Brain microvascular endothelial cell (primary cell): ENCODE measurements around the gene ZMYND15.
A peak's percentile ranks its signal among the peaks of the same experiment; 100 is the strongest.
"Not testable (repeated sequence)": the region's sequence is repeated elsewhere in the genome, so short reads cannot be mapped to it uniquely, and the experiment has no call there.

ENCODE experiments used
- DNase-seq: peaks from one replicate; pipeline ENCODE4 v3.0.0-alpha.2; 2020
- H3K27ac ChIP-seq: fragments of 250-450 bp; sonication (Bioruptor Pico); 2 replicates; pipeline ENCODE4 v1.5.1; 2020; ENCODE audit warnings: mild to moderate bottlenecking, moderate library complexity
- H3K27me3 ChIP-seq: fragments of 250-450 bp; sonication (Bioruptor Pico); replicated peaks from 2 replicates; pipeline ENCODE4 v1.5.1; 2020; ENCODE audit warnings: mild to moderate bottlenecking
- H3K36me3 ChIP-seq: fragments of 250-450 bp; sonication (Bioruptor Pico); replicated peaks from 2 replicates; pipeline ENCODE4 v1.5.1; 2020; ENCODE audit warnings: mild to moderate bottlenecking
- H3K4me3 ChIP-seq: 2 replicates; pipeline ENCODE4 v1.5.1; 2011; ENCODE audit warnings: low read depth, mild to moderate bottlenecking, control low read depth, low read length, moderate library complexity
- in situ Hi-C: cut with HindIII; loops from 2 replicates; pipeline ENCODE4 v1.10.0; 2017; ENCODE audit warnings: low sequenced_read_pairs, low pct_ligation_motif_present
- TF ChIP-seq, protein P1 (sequence below): IDR thresholded peaks from 2 replicates; pipeline ENCODE4 v1.5.1; 2011; ENCODE audit warnings: low read depth, mild to moderate bottlenecking, moderate library complexity, low read length, control low read depth, inconsistent platforms; ENCODE audit errors: missing control alignments

Gene ZMYND15

DNA sequence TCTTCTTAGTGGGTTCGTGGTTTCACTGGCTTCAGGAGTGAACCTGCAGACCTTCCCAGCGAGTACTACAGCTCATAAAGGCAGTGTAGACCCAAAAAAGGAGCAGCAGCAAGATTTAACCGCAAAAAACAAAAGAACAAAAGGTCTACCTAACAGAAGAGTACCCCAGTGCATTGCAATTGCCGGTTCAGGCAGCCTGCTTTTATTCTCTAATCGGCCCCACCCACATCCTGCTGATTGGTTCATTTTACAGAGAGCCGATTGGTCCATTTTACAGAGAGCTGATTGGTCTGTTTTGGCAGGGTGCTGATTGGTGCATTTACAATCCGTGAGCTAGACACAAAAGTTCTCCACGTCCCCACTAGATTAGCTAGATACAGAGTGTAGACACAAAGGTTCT lies 31.2 kb upstream of the ZMYND15 start:
- DNase-seq, result no peak
- no peaks in the 10 kb centered on the region for H3K27me3 ChIP-seq
- no peaks in the 10 kb centered on the region for H3K36me3 ChIP-seq
- H3K4me3 ChIP-seq, result no peak overlapping the region
- TF ChIP-seq, protein P1, sequence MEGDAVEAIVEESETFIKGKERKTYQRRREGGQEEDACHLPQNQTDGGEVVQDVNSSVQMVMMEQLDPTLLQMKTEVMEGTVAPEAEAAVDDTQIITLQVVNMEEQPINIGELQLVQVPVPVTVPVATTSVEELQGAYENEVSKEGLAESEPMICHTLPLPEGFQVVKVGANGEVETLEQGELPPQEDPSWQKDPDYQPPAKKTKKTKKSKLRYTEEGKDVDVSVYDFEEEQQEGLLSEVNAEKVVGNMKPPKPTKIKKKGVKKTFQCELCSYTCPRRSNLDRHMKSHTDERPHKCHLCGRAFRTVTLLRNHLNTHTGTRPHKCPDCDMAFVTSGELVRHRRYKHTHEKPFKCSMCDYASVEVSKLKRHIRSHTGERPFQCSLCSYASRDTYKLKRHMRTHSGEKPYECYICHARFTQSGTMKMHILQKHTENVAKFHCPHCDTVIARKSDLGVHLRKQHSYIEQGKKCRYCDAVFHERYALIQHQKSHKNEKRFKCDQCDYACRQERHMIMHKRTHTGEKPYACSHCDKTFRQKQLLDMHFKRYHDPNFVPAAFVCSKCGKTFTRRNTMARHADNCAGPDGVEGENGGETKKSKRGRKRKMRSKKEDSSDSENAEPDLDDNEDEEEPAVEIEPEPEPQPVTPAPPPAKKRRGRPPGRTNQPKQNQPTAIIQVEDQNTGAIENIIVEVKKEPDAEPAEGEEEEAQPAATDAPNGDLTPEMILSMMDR, result no peak
- H3K27ac ChIP-seq, result no peak overlapping the region
- in situ Hi-C loops, result no loop called here

DNA sequence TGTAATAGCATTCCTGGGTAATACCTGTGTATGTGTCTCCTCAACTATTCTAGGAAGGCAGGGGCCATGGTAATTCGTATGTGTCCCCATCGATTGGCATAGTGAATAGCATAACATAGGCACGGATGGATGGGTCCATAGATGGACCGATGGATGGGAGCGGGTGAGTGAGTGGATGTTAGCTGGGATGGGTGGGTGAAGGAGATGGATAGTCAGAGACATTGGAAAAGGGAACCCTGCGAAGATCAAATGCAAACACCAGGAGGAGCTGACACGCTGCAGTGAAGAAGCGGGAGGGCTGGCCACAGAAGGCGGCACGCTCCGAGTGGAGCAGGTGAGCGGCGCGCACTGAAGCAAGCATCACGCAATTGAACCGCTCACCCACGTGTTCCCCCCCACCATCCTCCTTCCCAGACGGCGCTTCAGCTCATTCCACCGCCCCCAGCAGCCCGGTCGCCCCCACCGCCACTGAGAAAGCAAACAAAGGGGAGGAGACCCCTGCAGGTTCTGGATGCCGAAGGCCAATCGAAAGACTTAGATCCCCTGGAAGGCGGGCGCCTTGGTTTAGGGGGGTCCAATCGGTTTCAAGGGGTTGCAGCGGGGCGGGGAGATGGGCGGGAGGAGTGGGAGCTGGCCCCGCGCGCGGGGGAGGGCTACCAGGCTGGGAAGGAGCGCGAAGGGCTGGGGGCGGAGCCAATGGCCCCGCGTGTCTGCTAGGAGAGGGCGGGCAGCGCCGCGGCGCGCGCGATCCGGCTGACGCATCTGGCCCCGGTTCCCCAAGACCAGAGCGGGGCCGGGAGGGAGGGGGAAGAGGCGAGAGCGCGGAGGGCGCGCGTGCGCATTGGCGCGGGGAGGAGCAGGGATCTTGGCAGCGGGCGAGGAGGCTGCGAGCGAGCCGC lies 29.6 kb upstream of the ZMYND15 start, which contains the start of gene ARRB2:
ARRB2 (plus strand) TSS at position 839 of the 899 bp plus-strand sequence. CDS start 90 bp downstream, outside the sequence.
- TF ChIP-seq, protein P1, result peak; percentile 78
- peak; percentile 97 for DNase-seq
- Histone ChIP-seq H3K4me3 (peak within 1 kb of the TSS; percentile 58), H3K27ac (peak within 1 kb of the TSS; percentile 3), H3K36me3 (no peaks in the 10 kb centered on the region), H3K27me3 (no peaks in the 10 kb centered on the region)
- in situ Hi-C loops, result no loop called here

DNA sequence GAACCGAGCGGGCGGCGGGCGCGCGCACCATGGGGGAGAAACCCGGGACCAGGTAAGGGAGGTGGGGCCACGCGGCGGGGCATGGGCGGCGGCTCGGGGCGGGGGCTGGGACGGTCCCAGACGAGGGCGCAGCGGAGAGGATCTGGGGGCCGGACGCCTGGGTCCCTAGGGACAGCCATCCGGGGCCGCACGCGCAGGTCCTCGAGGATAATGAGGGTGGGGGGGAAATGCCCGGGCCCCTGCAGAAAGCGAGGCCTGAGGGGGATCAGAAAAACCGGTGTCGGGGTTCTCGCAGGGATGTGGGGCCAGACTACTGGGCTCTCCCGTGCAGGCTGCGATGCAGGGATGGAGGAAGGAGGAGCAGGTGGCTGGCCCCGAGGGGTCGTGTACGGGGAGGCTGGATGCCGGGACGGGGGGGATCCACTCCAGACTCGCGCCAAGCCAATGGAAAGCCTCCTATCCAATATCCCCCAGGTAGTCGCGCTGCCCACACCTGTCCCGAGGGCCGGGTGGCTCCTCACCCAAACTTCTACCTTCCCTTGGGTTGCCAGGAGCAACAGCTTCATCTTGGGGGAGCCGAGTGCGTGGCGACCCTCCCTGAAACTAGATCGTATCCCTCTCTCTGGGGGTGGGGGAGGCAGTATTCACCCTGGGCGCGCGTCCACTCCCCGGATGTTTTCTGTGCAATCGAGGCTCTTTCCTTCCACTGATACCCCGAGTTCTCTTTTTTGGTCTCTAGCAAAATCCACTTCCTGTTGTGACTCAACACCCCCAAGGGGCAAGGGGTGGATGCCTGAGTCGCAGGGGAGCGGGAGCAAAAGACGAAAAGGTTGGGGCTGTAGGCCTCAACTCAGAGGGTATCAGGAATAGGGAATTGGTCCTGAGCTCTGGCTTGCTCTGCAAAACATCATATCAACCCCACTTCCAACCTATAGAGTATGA lies 28.7 kb upstream of the ZMYND15 start:
- TF ChIP-seq, protein P1, result no peak
- in situ Hi-C loops, result no loop called here
- DNase-seq, result no peak
- peak overlapping the region; percentile 3 for H3K27ac ChIP-seq
- H3K36me3 ChIP-seq, result no peaks in the 10 kb centered on the region
- H3K27me3 ChIP-seq, result no peaks in the 10 kb centered on the region
- peak overlapping the region; percentile 58 for H3K4me3 ChIP-seq

DNA sequence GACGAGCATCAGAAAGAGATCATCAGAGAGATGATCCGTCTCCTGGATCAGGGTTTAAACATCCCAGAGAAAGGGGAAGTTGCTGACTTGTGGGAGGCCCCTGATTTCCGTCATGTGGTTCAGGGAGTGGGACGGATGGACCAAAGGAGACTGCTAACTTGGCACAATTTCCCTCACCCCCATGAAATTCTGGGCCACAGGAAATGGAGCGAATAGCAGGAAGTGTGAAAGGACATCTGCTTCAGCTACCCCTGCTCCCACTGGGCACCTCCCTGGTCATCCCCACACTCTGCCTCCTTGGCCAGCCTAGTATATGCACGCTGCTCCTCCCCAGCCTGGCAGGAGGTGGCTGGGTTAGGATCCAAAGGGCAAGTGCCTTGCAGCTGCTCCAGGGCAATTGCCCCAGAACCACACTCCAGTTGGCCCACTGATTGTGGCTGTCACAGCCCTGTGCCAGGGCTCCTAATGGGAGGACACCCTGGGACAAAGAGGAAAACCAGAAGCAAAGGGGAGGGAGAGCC lies 27.9 kb upstream of the ZMYND15 start:
- no peaks in the 10 kb centered on the region for H3K27me3 ChIP-seq
- no peaks in the 10 kb centered on the region for H3K36me3 ChIP-seq
- no peak overlapping the region for H3K4me3 ChIP-seq
- in situ Hi-C loops, result no loop called here
- TF ChIP-seq, protein P1, result no peak
- DNase-seq, result no peak
- no peak overlapping the region for H3K27ac ChIP-seq

DNA sequence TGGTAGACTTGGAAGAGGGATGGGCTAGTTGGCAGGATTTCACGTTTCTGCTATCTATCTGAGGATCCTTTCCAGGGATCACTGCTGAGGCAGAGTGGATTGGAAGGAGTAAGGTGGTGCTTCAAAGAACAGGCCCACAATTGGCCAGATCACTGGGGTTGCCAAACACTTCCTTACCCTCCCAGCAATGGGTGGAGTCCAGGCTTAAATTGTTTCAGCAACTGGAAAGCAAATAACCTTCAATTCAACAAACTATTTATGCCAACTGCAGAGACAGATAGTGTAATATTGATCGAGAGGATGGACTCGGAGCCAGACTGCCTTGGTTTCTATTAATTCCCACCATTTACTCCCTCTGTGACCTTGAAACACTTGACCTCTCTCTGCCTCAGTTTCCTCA lies 27.1 kb upstream of the ZMYND15 start:
- TF ChIP-seq, protein P1, result no peak
- DNase-seq, result no peak
- Histone ChIP-seq H3K27ac (no peak overlapping the region), H3K4me3 (no peak overlapping the region), H3K27me3 (no peaks in the 10 kb centered on the region), H3K36me3 (no peaks in the 10 kb centered on the region)
- in situ Hi-C loops, result no loop called here

DNA sequence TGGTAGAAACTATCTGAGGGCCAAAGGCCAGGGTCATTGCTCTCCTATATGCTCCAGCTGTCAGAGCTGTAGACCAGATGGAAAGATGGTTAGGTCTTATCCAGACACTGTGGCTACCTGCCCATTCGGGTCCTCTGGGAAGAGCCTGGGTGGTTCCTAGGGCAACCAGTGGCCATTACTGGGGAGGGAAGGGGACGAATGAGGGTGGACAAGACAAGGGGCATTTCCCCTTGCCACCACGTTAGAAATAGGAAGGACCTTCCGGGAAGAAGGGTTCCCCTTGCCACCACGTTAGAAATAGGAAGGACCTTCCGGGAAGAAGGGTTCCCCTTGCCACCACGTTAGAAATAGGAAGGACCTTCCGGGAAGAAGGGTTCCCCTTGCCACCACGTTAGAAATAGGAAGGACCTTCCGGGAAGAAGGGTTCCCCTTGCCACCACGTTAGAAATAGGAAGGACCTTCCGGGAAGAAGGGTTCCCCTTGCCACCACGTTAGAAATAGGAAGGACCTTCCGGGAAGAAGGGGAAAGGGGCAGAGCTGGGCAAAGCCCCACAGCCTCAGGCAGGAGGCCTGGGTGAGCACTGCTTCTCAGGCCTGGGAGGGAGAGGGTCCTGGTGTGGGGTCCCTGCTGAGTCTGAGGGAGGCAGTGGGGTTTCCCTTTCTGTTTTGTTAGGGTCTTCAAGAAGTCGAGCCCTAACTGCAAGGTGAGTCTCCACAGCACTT lies 25.1 kb upstream of the ZMYND15 start:
- H3K27ac ChIP-seq, H3K27me3 ChIP-seq, H3K36me3 ChIP-seq, in situ Hi-C loops, DNase-seq, H3K4me3 ChIP-seq: not testable (repeated sequence)
